ENCODE measurements around the gene CORO2A. TPM values are rescaled to one million over a fixed set of nuclear protein-coding genes. Genes with fewer than 3 reads are reported as not detected.

Gene CORO2A
- total RNA-seq, 1 experiment from 2014 or later: 24.3 TPM

DNA sequence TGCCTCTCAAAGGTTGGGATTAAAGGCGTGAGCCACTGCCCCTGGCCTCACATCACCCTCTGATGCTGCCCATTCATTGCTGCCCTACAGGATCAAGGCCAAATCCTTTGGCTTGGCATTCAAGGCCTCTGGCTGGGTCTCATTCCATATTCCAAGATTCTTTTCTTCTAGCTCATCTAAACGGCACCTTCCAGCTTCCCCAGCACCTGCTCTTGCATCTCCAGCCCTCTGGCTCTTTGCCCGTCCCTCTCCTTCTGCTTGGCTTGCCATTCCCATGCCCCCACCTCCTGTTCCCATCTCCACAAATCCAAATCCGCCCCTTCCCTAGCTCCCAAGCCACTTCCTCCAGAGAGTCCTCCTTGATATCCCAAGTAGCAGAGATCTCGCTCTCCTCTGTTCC, 33.1 kb downstream of the CORO2A start:
- Mint-ChIP-seq H3K9me3 (ENCODE audit: low read depth, unreplicated experiment) (no peaks in the 10 kb centered on the region), H3K36me3 (ENCODE audit: insufficient read depth, unreplicated experiment) (peaks cover 12% of the 10 kb centered on the region), H3K27ac (ENCODE audit: unreplicated experiment) (no peak overlapping the region), H3K4me1 (ENCODE audit: low read depth, unreplicated experiment) (peaks cover 58% of the 10 kb centered on the region), H3K4me3 (ENCODE audit: low read depth, unreplicated experiment) (no peak overlapping the region), H3K27me3 (ENCODE audit: unreplicated experiment) (no peaks in the 10 kb centered on the region)
- DNase-seq: no peak
- TF ChIP-seq, protein P1, sequence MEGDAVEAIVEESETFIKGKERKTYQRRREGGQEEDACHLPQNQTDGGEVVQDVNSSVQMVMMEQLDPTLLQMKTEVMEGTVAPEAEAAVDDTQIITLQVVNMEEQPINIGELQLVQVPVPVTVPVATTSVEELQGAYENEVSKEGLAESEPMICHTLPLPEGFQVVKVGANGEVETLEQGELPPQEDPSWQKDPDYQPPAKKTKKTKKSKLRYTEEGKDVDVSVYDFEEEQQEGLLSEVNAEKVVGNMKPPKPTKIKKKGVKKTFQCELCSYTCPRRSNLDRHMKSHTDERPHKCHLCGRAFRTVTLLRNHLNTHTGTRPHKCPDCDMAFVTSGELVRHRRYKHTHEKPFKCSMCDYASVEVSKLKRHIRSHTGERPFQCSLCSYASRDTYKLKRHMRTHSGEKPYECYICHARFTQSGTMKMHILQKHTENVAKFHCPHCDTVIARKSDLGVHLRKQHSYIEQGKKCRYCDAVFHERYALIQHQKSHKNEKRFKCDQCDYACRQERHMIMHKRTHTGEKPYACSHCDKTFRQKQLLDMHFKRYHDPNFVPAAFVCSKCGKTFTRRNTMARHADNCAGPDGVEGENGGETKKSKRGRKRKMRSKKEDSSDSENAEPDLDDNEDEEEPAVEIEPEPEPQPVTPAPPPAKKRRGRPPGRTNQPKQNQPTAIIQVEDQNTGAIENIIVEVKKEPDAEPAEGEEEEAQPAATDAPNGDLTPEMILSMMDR (IDR thresholded peaks at IDR 0.05; ENCODE audit: unreplicated experiment): no peak
- CTCF ChIA-PET: no interaction called here
- intact Hi-C loops (cut with micrococcal nuclease; ENCODE audit: unreplicated experiment): no loop called here
- no TSS peak for BruUV-seq (replicated peaks)

DNA sequence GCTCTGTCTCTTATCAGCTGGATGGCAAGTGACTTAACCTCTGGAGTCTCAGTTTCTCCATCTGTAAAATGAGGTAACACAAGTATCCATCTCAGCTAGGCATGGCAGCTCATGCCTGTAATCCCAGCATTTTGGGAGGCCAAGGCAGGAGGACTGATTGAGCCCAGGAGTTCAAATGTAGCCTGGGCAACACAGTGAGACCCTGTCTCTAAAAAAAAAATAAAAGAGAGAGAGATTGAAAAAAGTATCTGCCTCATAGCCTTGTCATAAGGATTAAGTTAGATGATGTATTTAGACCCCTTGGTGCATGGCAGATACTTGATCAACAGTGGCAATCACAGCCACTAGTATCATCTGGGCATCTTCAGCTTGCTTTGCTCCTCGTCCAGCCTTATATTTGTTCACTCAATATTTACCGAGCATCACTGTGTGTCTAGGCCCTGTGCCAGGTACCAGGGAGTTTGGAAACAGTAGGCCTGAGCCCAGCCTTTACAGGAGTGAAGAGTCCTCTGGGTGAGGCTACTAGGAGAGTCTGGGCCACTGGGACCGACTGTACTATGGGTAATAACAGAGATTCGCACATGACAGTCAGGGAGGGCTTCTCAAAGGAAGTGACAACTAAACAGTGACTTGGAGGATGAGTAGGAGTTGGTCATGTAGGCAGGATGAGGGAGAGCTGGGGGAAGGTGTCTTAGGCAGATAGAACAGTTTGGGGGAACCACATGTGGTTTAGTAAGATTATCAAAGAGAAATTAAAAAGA, 34.2 kb downstream of the CORO2A start:
- TF ChIP-seq, protein P1 (IDR thresholded peaks at IDR 0.05; ENCODE audit: unreplicated experiment): no peak
- BruUV-seq (replicated peaks): no TSS peak
- DNase-seq: peak; percentile 23
- CTCF ChIA-PET: interaction anchor here (0.6 kb wide), 1 partner anchor 35 kb away, joined by 4 read pairs; no protein-coding TSS in a partner anchor
- peaks cover 47% of the 10 kb centered on the region for H3K4me1 Mint-ChIP-seq (ENCODE audit: low read depth, unreplicated experiment)
- H3K36me3 Mint-ChIP-seq (ENCODE audit: insufficient read depth, unreplicated experiment): peaks cover 18% of the 10 kb centered on the region
- H3K27ac Mint-ChIP-seq (ENCODE audit: unreplicated experiment): no peak overlapping the region
- no peak overlapping the region for H3K4me3 Mint-ChIP-seq (ENCODE audit: low read depth, unreplicated experiment)
- intact Hi-C loops (cut with micrococcal nuclease; ENCODE audit: unreplicated experiment): no loop called here
- no peaks in the 10 kb centered on the region for H3K9me3 Mint-ChIP-seq (ENCODE audit: low read depth, unreplicated experiment)
- no peaks in the 10 kb centered on the region for H3K27me3 Mint-ChIP-seq (ENCODE audit: unreplicated experiment)

DNA sequence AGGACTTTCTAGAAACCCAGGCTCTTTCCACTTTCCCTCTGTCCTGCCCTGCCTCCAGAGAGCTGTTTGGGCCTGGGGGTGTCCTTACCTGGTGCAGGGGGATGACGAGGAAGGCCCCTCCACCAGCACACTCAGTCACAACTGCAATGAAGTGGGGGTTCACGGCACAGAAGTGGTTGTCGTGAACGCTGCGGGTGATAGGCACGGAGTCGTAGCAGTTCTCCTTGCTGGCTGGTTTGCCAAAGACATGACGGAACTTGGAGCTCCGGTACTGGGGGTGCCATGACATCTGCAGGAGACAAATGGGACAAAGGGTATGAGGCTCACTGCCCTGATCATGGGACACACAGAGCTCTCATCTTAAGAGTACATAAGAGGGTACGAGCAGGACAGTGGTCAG, 35.1 kb downstream of the CORO2A start:
- Mint-ChIP-seq H3K4me1 (ENCODE audit: low read depth, unreplicated experiment) (peaks cover 45% of the 10 kb centered on the region), H3K4me3 (ENCODE audit: low read depth, unreplicated experiment) (no peak overlapping the region), H3K27me3 (ENCODE audit: unreplicated experiment) (no peaks in the 10 kb centered on the region), H3K27ac (ENCODE audit: unreplicated experiment) (no peak overlapping the region), H3K9me3 (ENCODE audit: low read depth, unreplicated experiment) (no peaks in the 10 kb centered on the region), H3K36me3 (ENCODE audit: insufficient read depth, unreplicated experiment) (peaks cover 22% of the 10 kb centered on the region)
- intact Hi-C loops (cut with micrococcal nuclease; ENCODE audit: unreplicated experiment): no loop called here
- TF ChIP-seq, protein P1 (IDR thresholded peaks at IDR 0.05; ENCODE audit: unreplicated experiment): no peak
- DNase-seq: no peak
- CTCF ChIA-PET: no interaction called here
- BruUV-seq (replicated peaks): no TSS peak

DNA sequence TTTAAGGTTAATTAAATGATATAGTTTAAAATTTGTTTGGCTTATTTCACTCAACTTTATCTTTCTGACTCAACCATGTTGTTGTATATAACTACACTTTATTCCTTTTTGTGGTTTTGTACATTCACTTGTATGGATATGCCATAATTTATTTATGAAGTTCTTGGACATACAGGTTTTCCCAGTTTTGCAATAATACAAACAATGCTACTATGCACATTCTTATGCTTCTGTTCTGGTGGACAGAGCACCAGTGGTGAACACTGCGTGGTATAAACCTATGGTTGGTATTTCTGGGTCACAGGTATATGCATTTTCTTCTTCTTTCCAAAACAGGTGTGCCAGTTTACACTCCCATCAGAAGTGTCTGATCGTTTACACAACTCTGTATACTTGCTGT, 37.8 kb downstream of the CORO2A start:
- peaks cover 28% of the 10 kb centered on the region for H3K36me3 Mint-ChIP-seq (ENCODE audit: insufficient read depth, unreplicated experiment)
- intact Hi-C loops (cut with micrococcal nuclease; ENCODE audit: unreplicated experiment): no loop called here
- H3K9me3 Mint-ChIP-seq (ENCODE audit: low read depth, unreplicated experiment): no peaks in the 10 kb centered on the region
- H3K27ac Mint-ChIP-seq (ENCODE audit: unreplicated experiment): no peak overlapping the region
- DNase-seq: no peak
- H3K4me3 Mint-ChIP-seq (ENCODE audit: low read depth, unreplicated experiment): no peak overlapping the region
- H3K27me3 Mint-ChIP-seq (ENCODE audit: unreplicated experiment): no peaks in the 10 kb centered on the region
- H3K4me1 Mint-ChIP-seq (ENCODE audit: low read depth, unreplicated experiment): peaks cover 53% of the 10 kb centered on the region
- BruUV-seq (replicated peaks): TSS peak; percentile 20
- CTCF ChIA-PET: interaction anchor here (0.6 kb wide), 1 partner anchor 43 kb away, joined by 4 read pairs; no protein-coding TSS in a partner anchor
- TF ChIP-seq, protein P1 (IDR thresholded peaks at IDR 0.05; ENCODE audit: unreplicated experiment): no peak

All from Calu3 (cell line).